NB4 (cell line): ENCODE data around the gene DNAJB12.
"Not testable (repeated sequence)": the region's sequence is repeated elsewhere in the genome, so short reads cannot be mapped to it uniquely, and the experiment has no call there.

Experiments used
- DNase-seq: peaks from one replicate; pipeline ENCODE4 v3.0.0; 2010; ENCODE audit warnings: low read depth
- H3K4me3 ChIP-seq: one replicate; pipeline ENCODE4 v1.5.1; 2011; ENCODE audit warnings: mild to moderate bottlenecking, low read depth, low read length, moderate library complexity
- MAX ChIP-seq: IDR thresholded peaks from 2 replicates; pipeline ENCODE4 v1.6.1; 2011; ENCODE audit warnings: low read depth, low read length
- MYC ChIP-seq: IDR thresholded peaks from 2 replicates; pipeline ENCODE4 v1.6.1; 2011; ENCODE audit warnings: low read depth, low read length
- POLR2A ChIP-seq: IDR thresholded peaks from 2 replicates; pipeline ENCODE4 v1.6.1; 2011; ENCODE audit warnings: mild to moderate bottlenecking; ENCODE audit not compliant: insufficient read length; ENCODE audit errors: extremely low read depth
- TF ChIP-seq, protein P1 (sequence below): IDR thresholded peaks from one replicate; pipeline ENCODE4 v1.5.1; 2012; ENCODE audit warnings: low read depth, low read length

Gene DNAJB12

GRCh38 chr10:72330069-72330426 is 24.7 kb downstream of the DNAJB12 start:
- no peak overlapping the region for H3K4me3 ChIP-seq
- TF ChIP-seq POLR2A (no peak), MYC (no peak), MAX (no peak)
- TF ChIP-seq, protein P1, sequence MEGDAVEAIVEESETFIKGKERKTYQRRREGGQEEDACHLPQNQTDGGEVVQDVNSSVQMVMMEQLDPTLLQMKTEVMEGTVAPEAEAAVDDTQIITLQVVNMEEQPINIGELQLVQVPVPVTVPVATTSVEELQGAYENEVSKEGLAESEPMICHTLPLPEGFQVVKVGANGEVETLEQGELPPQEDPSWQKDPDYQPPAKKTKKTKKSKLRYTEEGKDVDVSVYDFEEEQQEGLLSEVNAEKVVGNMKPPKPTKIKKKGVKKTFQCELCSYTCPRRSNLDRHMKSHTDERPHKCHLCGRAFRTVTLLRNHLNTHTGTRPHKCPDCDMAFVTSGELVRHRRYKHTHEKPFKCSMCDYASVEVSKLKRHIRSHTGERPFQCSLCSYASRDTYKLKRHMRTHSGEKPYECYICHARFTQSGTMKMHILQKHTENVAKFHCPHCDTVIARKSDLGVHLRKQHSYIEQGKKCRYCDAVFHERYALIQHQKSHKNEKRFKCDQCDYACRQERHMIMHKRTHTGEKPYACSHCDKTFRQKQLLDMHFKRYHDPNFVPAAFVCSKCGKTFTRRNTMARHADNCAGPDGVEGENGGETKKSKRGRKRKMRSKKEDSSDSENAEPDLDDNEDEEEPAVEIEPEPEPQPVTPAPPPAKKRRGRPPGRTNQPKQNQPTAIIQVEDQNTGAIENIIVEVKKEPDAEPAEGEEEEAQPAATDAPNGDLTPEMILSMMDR: no peak
- DNase-seq: no peak

DNA sequence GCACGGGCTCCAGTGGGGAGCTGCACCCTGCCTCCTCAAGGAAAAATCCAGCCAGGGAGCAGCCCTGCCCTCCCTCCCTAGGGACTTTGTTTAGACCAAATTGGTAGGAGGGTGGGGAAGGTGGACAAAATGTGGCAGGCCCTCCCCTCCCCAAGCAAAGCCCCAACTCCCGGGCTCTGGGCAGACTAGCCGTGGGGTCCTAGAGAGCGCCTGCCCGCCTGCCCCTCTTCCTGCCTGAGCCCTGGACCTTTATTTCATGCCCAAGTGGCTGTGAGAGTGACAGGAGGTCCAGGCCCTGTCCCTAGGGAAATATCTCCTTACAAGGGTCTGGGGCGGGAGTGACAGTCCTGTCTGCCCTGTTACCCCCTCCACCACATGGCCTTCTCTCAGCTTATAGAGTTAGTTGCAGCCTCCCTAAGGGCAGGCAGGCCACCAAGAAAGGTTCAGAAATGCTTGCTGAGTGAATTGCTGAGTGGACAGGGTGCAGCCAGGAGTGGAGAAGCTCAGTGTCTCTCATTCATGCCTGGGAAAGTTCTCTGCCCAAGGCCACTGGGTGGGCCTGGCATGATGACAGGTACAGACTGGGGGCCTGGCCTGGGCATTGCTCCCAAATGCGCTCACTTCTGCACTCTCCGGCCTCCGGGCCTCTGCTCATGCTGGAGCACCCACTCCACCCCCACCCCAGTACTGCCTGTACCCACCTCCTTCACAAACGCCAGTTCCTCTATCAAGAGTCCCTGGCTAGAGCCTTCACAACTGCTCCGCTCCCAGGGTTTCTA is 25.2 kb downstream of the DNAJB12 start:
- peak; percentile 52 for DNase-seq
- no peak overlapping the region for H3K4me3 ChIP-seq
- TF ChIP-seq, protein P1: no peak
- 0 out of 2 replicates have a peak, but pooled peaks have one; percentile 8 for TF ChIP-seq MYC

DNA sequence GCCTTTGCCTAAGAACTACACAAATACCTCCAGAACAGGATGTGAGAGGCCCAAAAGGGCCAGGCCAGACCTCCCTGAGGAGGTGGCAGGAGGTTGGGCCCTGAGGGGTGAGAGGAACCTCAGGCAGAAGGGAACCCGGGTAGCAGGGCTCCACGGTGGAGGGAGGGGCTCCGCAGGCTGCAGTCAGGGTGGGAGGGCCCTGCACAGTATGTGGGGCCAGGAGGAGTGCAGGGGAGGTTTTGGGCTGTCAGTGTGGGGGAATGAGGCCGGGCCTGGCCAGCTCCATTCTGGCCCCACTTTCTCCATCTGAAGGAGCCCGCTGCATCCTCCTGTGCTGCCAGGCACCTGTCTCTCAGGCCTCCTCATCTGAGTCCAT is 25.9 kb downstream of the DNAJB12 start:
- TF ChIP-seq, protein P1: no peak
- no peak for TF ChIP-seq MYC
- TF ChIP-seq MAX: no peak
- TF ChIP-seq POLR2A: no peak
- H3K4me3 ChIP-seq: no peak overlapping the region
- peak; percentile 77 for DNase-seq

DNA sequence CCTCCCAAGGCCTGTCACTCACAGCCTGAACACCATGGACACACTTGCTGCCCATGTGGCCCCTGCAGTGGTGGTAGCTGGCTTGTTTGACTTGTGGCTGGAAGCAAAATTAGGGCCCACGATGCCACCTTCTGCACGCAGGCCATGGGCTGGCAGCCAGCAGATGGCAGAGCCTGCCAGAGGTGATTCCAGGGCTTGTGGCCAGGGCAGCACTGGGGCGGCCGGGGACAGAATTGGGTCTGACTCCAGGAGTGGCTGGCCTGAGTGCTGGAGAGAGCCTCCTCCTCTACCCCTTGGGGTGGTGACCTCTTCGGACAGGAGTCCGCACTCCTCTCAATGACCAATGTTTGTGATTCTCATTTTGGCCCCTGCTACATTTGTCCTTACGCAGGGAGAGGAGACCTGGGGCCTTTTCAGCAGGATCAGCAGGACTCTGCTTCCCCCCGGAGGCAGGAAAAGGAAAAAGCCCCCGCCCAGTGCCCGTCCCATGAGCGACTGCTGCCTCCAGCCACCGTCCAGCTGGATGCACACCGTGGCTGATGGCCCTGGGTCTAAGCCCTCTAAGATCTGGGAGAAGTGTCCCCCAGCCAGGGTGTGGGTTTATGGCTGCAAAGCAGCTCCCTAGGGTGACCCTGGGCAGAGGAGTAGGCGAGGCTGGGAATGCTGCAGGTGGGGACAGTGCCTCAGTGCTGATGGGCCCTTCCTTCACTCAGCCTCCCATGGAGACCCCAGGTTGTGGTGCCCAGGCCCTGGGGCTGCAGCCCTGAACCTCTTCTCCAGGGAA is 26.5 kb downstream of the DNAJB12 start:
- no peak for TF ChIP-seq MYC
- TF ChIP-seq, protein P1: peak; percentile 59
- TF ChIP-seq POLR2A: no peak
- TF ChIP-seq MAX: no peak
- peak; percentile 83 for DNase-seq

GRCh38 chr10:72326665-72327603 is 27.8 kb downstream of the DNAJB12 start:
- H3K4me3 ChIP-seq, DNase-seq: not testable (repeated sequence)
- TF ChIP-seq POLR2A: peak; percentile 24

More for the DNA sequence above, 26.5 kb downstream of the DNAJB12 start:
- no peak overlapping the region for H3K4me3 ChIP-seq

- not testable (repeated sequence) for DNase-seq, H3K4me3 ChIP-seq
Measured at GRCh38 chr10:72325243-72326175, 29.2 kb downstream of the DNAJB12 start.
